Heart right ventricle (tissue), 16 donors: Measurements from ENCODE around the gene LOXL3. TPM values are rescaled to one million over a fixed set of nuclear protein-coding genes. Genes with fewer than 3 reads are reported as not detected.

Source experiments
- ATAC-seq, 8 donors: fragments of 200-7000 bp; cut with Tn5 transposase; one replicate each; pipeline ENCODE4 v1.9.1; 2020; ENCODE audit warnings: mild to moderate bottlenecking in 8 of 8, moderate library complexity in 8 of 8, moderate number of reproducible peaks in 1 of 8
- DNase-seq, 2 donors: peaks; one replicate each; pipeline ENCODE4 v3.0.0-alpha.2; 2020
- H3K27ac ChIP-seq, 10 donors: fragments of 200-600 bp; sonication (generic) in 2 of 10; one replicate each; pipeline versions ENCODE4 v1.5.0 to v1.8.0; 2020 to 2022; ENCODE audit warnings: mild to moderate bottlenecking in 3 of 10
- H3K27me3 ChIP-seq, 7 donors: fragments of 200-600 bp; one replicate each; pipeline ENCODE4 v1.8.0; 2021 to 2022; ENCODE audit warnings: mild to moderate bottlenecking in 2 of 7
- H3K36me3 ChIP-seq, 9 donors: fragments of 200-600 bp; sonication (generic) in 1 of 9; one replicate each; pipeline versions ENCODE4 v1.5.0 to v1.8.0; 2020 to 2022; ENCODE audit warnings: mild to moderate bottlenecking in 2 of 9
- H3K4me1 ChIP-seq, 9 donors: fragments of 200-600 bp; sonication (generic) in 1 of 9; one replicate each; pipeline versions ENCODE4 v1.5.0 to v1.8.0; 2020 to 2022; ENCODE audit warnings: mild to moderate bottlenecking in 4 of 9
- H3K4me3 ChIP-seq, 10 donors: fragments of 200-600 bp; sonication (generic) in 2 of 10; one replicate each; pipeline versions ENCODE4 v1.5.0 to v1.8.0; 2020 to 2022; ENCODE audit warnings: mild to moderate bottlenecking in 7 of 10, moderate library complexity in 2 of 10
- H3K9me3 ChIP-seq, 11 donors: fragments of 200-600 bp in 10 of 11; sonication (generic) in 2 of 11; one replicate each; pipeline versions ENCODE4 v1.5.0 to v1.8.0; 2013 to 2022; ENCODE audit warnings: mild to moderate bottlenecking in 2 of 11, control low read depth in 1 of 11, moderate library complexity in 1 of 11
- CTCF ChIP-seq, 9 donors: fragments of 200-600 bp; sonication (generic) in 2 of 9; IDR thresholded peaks; one replicate each; pipeline versions ENCODE4 v1.5.0 to v1.8.0; 2021 to 2022; ENCODE audit warnings: antibody characterized with exemption in 9 of 9, mild to moderate bottlenecking in 5 of 9, moderate library complexity in 1 of 9
- WGBS, 2 donors: extraction: QIAGEN DNeasy Blood & Tissue Kit; methylation state at CpG; one replicate each; pipeline ENCODE4 v1.1.7; 2013; ENCODE audit warnings: inconsistent platforms in 1 of 2; 5-methylcytosine and 5-hydroxymethylcytosine counted together
- intact Hi-C, 10 donors: fragments of 100-400 bp; cut with DNase I; formaldehyde crosslinking; loops; one replicate each; pipeline versions ENCODE4 v1.11.1 to v1.14.2; 2022
- polyA plus RNA-seq, 2 donors: library from polyadenylated mRNA; stranded (reverse); fragments of 200-250 nt; gene quantifications; one replicate each; pipeline ENCODE4 v1.2.3, GENCODE V29; 2013
- total RNA-seq, 10 donors: library from RNA; stranded (reverse); fragmentation: NEBNext Ultra II Directional in 3 of 10; extraction: Animal tissue kit (Norgen Biotek cat#: 25700) in 3 of 10; gene quantifications; one replicate each; pipeline versions ENCODE4 v1.2.1 to v1.2.4, GENCODE V29; 2021 to 2023
- donor health status: Arrhythmogenic right ventricular cardiomyopathy.
- donor health status: ischemic (EF 13 %, LVEDD 7.1; RV severe dilation, severe dysfunction).
- donor health status: healthy with polysubstance abuse.
- donor health status: DM: no; HTN: yes; CAD: no.
- donor health status: DM: no; HTN: no; CAD: no.
- donor health status: ischemic (EF 25% LVEDD 6.9; RV normal size, moderate dysfunction).
- donor health status: ischemic (EF 25% LVEDD 5.7; RV mildly dilated, moderate dysfunction).
- donor health status: healthy.
- donor health status: DM: yes; HTN: yes; CAD: no.
- donor health status: Ischemic cardiomyopathy.
- donor health status: ischemic (EF 35%, LVEDD 5.7; RV mildly dilated, moderate dysfunction).
- donor health status: nonischemic (EF 11% LVEDD 7.7; RV severe dilation, severe dysfunction).
- donor health status: DM: yes; HTN: yes; CAD: no.
- donor health status: PGD.
- donor health status: ischemic (EF 29% LVEDD 5.4; RV normal size, mild dysfunction).
- donor health status: nonischemic (EF 23%, LVEDD 6.1; RV moderate dilation, normal function).

The LOXL3 gene
- total and polyA plus RNA-seq, 12 donors: 1.2 to 9.2 (median 2.6) TPM

GRCh38 chr2:74555610-74556103, 1.9 kb upstream of the LOXL3 start:
- no peak for TF ChIP-seq CTCF (IDR thresholded peaks at IDR 0.05)
- intact Hi-C loops: loop anchor here in 1 of 10 donors (2.0 kb wide), 1 partner anchor 27 kb away; the partner anchor contains the start of genes AUP1 and HTRA2
- WGBS, 2 donors: 68 to 76% methylated on average over 17 of the region's 17 CpGs
- H3K9me3 ChIP-seq: no peaks in the 10 kb centered on the region
- peak in 1 of 2 donors; percentile 27 for DNase-seq
- H3K27ac ChIP-seq: peak overlapping the region in 8 of 10 donors; percentile 81 to 91 (median 90)
- H3K36me3 ChIP-seq: peaks cover 0 to 11% (median 0%) of the 10 kb centered on the region in 9 donors
- H3K4me1 ChIP-seq: peaks cover 6 to 33% (median 11%) of the 10 kb centered on the region in 9 donors
- ATAC-seq: no peak
- peak overlapping the region; percentile 40 to 83 (median 76) for H3K4me3 ChIP-seq
- peaks cover 0 to 20% (median 0%) of the 10 kb centered on the region in 7 donors for H3K27me3 ChIP-seq

- Histone ChIP-seq H3K27ac (peak overlapping the region; percentile 80 to 93 (median 90)), H3K4me3 (peak overlapping the region; percentile 40 to 83 (median 76)), H3K4me1 (peaks cover 6 to 36% (median 12%) of the 10 kb centered on the region in 9 donors), H3K27me3 (peaks cover 0 to 17% (median 0%) of the 10 kb centered on the region in 7 donors), H3K9me3 (no peaks in the 10 kb centered on the region), H3K36me3 (peaks cover 0 to 11% (median 0%) of the 10 kb centered on the region in 9 donors)
- peak; percentile 39 to 53 for DNase-seq
- peak; percentile 19 to 55 (median 42) for ATAC-seq
- intact Hi-C loops: loop anchor here in 1 of 10 donors (2.0 kb wide), 1 partner anchor 26 kb away; the partner anchor contains the start of genes AUP1 and HTRA2
- no peak for TF ChIP-seq CTCF (IDR thresholded peaks at IDR 0.05)
- 5 to 6% methylated on average over 58 of the region's 58 CpGs for WGBS, 2 donors
Measured at GRCh38 chr2:74554820-74555531, 1.2 kb upstream of the LOXL3 start.

GRCh38 chr2:74552914-74553811, 579 bp downstream of the LOXL3 start:
- peak overlapping the region; percentile 40 to 83 (median 76) for H3K4me3 ChIP-seq
- peaks cover 0 to 11% (median 0%) of the 10 kb centered on the region in 9 donors for H3K36me3 ChIP-seq
- no peak for TF ChIP-seq CTCF (IDR thresholded peaks at IDR 0.05)
- ATAC-seq (peak in 1 of 8 donors; percentile 1), DNase-seq (no peak)
- H3K9me3 ChIP-seq: no peaks in the 10 kb centered on the region
- 49 to 52% methylated on average over 27 of the region's 27 CpGs for WGBS, 2 donors
- H3K27me3 ChIP-seq: peaks cover 0 to 15% (median 0%) of the 10 kb centered on the region in 7 donors
- intact Hi-C loops: loop anchor here in 1 of 10 donors (2.0 kb wide), 1 partner anchor 22 kb away; no protein-coding TSS in a partner anchor
- H3K27ac ChIP-seq: peak overlapping the region; percentile 43 to 91 (median 89)
- H3K4me1 ChIP-seq: peaks cover 12 to 52% (median 26%) of the 10 kb centered on the region in 9 donors
